HCT116 (cell line): ENCODE results near the gene NEUROD4.

Experiments used
- CEBPB ChIP-seq: IDR thresholded peaks from 2 replicates; pipeline ENCODE4 v1.6.1; 2012; ENCODE audit warnings: low read depth
- EZH2 ChIP-seq: fragments of 200-600 bp; sonication (generic); IDR thresholded peaks from 2 replicates; pipeline ENCODE4 v1.6.1; 2017; ENCODE audit warnings: antibody characterized with exemption, mixed run types
- EZH2phosphoT487 ChIP-seq: fragments of 200-600 bp; IDR thresholded peaks from 2 replicates; pipeline ENCODE4 v1.6.1; 2018; ENCODE audit warnings: antibody characterized with exemption, borderline replicate concordance
- POLR2A ChIP-seq: IDR thresholded peaks from 2 replicates; pipeline ENCODE4 v1.7.0; 2011; ENCODE audit warnings: borderline replicate concordance; ENCODE audit not compliant: insufficient read depth, insufficient read length; ENCODE audit errors: extremely low read depth
- POLR2AphosphoS5 ChIP-seq: IDR thresholded peaks from 2 replicates; pipeline ENCODE4 v1.6.1; 2011; ENCODE audit warnings: mild to moderate bottlenecking, low read depth, low read length, moderate library complexity
- RAD21 ChIP-seq: IDR thresholded peaks from 2 replicates; pipeline ENCODE4 v1.6.1; 2012; ENCODE audit warnings: low read depth, mild to moderate bottlenecking
- SP1 ChIP-seq: IDR thresholded peaks from 2 replicates; pipeline ENCODE4 v1.6.1; 2012; ENCODE audit warnings: low read depth
- SRF ChIP-seq: IDR thresholded peaks from 2 replicates; pipeline ENCODE4 v1.6.1; 2012; ENCODE audit warnings: low read depth
- ZFX ChIP-seq: fragments of 450-650 bp; IDR thresholded peaks from 2 replicates; pipeline ENCODE4 v1.6.1; 2017
- ZNF274 ChIP-seq: fragments of 200-500 bp; sonication (Bioruptor generic); IDR thresholded peaks from 2 replicates; pipeline ENCODE4 v1.6.1; 2014; ENCODE audit warnings: mild to moderate bottlenecking, low read depth, low read length, inconsistent platforms
- TF ChIP-seq, protein P1 (sequence below): IDR thresholded peaks from 2 replicates; pipeline ENCODE4 v1.6.1; 2012
- TF ChIP-seq, protein P2 (sequence below), 3 experiments: fragments of 200-600 bp in 1 of 3; sonication (generic) in 1 of 3; IDR thresholded peaks in 2 of 3; conservative IDR thresholded peaks in 1 of 3; 2 replicates each; pipeline ENCODE4 v1.5.1; 2012 to 2017; ENCODE audit warnings: low read depth in 2 of 3, low read length in 2 of 3, antibody characterized with exemption in 1 of 3, borderline replicate concordance in 1 of 3, control low read depth in 1 of 3, mild to moderate bottlenecking in 1 of 3, mixed read lengths in 1 of 3, mixed run types in 1 of 3, moderate library complexity in 1 of 3; ENCODE audit not compliant: insufficient read depth in 1 of 3
- TF ChIP-seq, protein P3 (sequence below): IDR thresholded peaks from 2 replicates; pipeline ENCODE4 v1.6.1; 2012; ENCODE audit warnings: low read depth
- TF ChIP-seq, protein P4 (sequence below): IDR thresholded peaks from 2 replicates; pipeline ENCODE4 v1.6.1; 2012

DNA sequence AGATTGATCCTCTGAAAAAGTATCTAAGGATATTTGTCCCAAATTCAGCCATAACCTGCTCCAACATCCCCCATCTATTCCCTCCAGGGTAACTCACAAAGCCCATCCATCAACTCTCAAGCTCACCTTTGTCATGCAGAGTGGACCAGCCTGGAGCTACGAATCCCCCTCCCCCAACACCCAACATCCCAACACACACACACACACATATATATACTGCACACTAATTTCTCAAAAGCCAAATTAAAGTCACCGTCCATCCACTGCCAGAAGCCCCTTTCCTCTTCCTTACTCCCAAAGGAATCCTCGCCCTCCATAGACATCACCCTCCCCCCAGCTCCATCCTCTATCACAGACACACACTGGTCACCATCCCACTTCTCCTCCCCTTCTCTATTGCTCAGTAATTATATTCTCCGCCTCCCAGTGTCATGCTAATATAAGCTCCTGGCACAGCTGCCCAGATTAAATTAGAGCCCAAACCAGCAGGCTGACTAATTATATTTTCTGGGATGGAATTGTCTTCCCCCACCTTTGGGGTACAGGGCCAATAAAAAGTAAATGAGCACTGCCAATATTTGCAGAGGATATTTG lies 21.7 kb upstream of the NEUROD4 start:
- TF ChIP-seq POLR2A, result no peak
- TF ChIP-seq SRF, result no peak
- TF ChIP-seq, protein P1, sequence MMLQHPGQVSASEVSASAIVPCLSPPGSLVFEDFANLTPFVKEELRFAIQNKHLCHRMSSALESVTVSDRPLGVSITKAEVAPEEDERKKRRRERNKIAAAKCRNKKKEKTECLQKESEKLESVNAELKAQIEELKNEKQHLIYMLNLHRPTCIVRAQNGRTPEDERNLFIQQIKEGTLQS, result no peak
- TF ChIP-seq, protein P2, sequence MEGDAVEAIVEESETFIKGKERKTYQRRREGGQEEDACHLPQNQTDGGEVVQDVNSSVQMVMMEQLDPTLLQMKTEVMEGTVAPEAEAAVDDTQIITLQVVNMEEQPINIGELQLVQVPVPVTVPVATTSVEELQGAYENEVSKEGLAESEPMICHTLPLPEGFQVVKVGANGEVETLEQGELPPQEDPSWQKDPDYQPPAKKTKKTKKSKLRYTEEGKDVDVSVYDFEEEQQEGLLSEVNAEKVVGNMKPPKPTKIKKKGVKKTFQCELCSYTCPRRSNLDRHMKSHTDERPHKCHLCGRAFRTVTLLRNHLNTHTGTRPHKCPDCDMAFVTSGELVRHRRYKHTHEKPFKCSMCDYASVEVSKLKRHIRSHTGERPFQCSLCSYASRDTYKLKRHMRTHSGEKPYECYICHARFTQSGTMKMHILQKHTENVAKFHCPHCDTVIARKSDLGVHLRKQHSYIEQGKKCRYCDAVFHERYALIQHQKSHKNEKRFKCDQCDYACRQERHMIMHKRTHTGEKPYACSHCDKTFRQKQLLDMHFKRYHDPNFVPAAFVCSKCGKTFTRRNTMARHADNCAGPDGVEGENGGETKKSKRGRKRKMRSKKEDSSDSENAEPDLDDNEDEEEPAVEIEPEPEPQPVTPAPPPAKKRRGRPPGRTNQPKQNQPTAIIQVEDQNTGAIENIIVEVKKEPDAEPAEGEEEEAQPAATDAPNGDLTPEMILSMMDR (IDR thresholded peaks at IDR 0.05 in 2 of 3, conservative IDR thresholded peaks at IDR 0.05 in 1 of 3; ENCODE audit: borderline replicate concordance in 1 of 3, insufficient read depth in 1 of 3, low read depth in 2 of 3, low read length in 2 of 3), result no peak
- TF ChIP-seq ZNF274, result no peak
- TF ChIP-seq, protein P3, sequence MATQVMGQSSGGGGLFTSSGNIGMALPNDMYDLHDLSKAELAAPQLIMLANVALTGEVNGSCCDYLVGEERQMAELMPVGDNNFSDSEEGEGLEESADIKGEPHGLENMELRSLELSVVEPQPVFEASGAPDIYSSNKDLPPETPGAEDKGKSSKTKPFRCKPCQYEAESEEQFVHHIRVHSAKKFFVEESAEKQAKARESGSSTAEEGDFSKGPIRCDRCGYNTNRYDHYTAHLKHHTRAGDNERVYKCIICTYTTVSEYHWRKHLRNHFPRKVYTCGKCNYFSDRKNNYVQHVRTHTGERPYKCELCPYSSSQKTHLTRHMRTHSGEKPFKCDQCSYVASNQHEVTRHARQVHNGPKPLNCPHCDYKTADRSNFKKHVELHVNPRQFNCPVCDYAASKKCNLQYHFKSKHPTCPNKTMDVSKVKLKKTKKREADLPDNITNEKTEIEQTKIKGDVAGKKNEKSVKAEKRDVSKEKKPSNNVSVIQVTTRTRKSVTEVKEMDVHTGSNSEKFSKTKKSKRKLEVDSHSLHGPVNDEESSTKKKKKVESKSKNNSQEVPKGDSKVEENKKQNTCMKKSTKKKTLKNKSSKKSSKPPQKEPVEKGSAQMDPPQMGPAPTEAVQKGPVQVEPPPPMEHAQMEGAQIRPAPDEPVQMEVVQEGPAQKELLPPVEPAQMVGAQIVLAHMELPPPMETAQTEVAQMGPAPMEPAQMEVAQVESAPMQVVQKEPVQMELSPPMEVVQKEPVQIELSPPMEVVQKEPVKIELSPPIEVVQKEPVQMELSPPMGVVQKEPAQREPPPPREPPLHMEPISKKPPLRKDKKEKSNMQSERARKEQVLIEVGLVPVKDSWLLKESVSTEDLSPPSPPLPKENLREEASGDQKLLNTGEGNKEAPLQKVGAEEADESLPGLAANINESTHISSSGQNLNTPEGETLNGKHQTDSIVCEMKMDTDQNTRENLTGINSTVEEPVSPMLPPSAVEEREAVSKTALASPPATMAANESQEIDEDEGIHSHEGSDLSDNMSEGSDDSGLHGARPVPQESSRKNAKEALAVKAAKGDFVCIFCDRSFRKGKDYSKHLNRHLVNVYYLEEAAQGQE, result no peak
- no peak for TF ChIP-seq POLR2AphosphoS5
- no peak for TF ChIP-seq EZH2phosphoT487
- no peak for TF ChIP-seq ZFX
- no peak for TF ChIP-seq EZH2
- TF ChIP-seq, protein P4, sequence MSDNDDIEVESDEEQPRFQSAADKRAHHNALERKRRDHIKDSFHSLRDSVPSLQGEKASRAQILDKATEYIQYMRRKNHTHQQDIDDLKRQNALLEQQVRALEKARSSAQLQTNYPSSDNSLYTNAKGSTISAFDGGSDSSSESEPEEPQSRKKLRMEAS, result no peak
- no peak for TF ChIP-seq RAD21
- no peak for TF ChIP-seq CEBPB
- no peak for TF ChIP-seq SP1
